Measurements from ENCODE around the gene RAB7B.

DNA sequence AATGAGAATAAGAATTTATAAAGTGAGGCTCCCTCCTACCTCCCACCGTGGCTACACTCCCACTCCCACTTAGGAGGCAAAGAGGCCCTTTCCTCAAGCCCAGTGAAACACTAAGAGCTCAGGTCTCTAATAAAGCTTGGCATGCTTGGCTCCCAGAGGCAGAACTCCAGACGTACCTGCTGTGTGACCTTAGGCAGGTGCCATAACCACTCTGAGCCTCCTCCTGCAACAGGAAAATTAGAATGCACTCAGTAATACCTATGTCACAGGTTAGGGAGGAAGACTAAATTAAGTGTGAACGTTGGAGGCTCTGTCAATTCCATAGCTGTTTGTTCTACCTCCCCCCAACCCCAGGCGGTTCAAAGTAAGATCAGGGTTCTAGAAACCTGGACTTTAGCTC is 43.4 kb downstream of the RAB7B start:
- TF ChIP-seq, protein P1, sequence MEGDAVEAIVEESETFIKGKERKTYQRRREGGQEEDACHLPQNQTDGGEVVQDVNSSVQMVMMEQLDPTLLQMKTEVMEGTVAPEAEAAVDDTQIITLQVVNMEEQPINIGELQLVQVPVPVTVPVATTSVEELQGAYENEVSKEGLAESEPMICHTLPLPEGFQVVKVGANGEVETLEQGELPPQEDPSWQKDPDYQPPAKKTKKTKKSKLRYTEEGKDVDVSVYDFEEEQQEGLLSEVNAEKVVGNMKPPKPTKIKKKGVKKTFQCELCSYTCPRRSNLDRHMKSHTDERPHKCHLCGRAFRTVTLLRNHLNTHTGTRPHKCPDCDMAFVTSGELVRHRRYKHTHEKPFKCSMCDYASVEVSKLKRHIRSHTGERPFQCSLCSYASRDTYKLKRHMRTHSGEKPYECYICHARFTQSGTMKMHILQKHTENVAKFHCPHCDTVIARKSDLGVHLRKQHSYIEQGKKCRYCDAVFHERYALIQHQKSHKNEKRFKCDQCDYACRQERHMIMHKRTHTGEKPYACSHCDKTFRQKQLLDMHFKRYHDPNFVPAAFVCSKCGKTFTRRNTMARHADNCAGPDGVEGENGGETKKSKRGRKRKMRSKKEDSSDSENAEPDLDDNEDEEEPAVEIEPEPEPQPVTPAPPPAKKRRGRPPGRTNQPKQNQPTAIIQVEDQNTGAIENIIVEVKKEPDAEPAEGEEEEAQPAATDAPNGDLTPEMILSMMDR (IDR thresholded peaks at IDR 0.05) = no peak
- TF ChIP-seq POLR2A (IDR thresholded peaks at IDR 0.05) = no peak

All from uterus (tissue), 2 donors.